AG09319 (cell line): ENCODE measurements around the gene DOCK1.
A peak's percentile ranks its signal among the peaks of the same experiment; 100 is the strongest.

Source experiments
- DNase-seq: peaks from one replicate; pipeline ENCODE4 v3.0.0-alpha.2; 2010; ENCODE audit warnings: low read depth; ENCODE audit errors: extremely low read depth
- CTCF ChIP-seq: IDR thresholded peaks from 2 replicates; pipeline ENCODE4 v1.5.1; 2011; ENCODE audit warnings: low read depth, mild to moderate bottlenecking, inconsistent platforms, low read length, moderate library complexity

Gene DOCK1

GRCh38 chr10:127407551-127407950 lies 502.3 kb downstream of the DOCK1 start:
- no peak for TF ChIP-seq CTCF
- no peak for DNase-seq

GRCh38 chr10:127408112-127408710 lies 503.0 kb downstream of the DOCK1 start:
- TF ChIP-seq CTCF, result no peak
- no peak for DNase-seq

- TF ChIP-seq CTCF, result no peak
- peak; percentile 54 for DNase-seq
Measured at GRCh38 chr10:127408733-127409132, 503.5 kb downstream of the DOCK1 start.

- DNase-seq, result no peak
- TF ChIP-seq CTCF, result no peak
Measured at GRCh38 chr10:127410030-127410429, 504.8 kb downstream of the DOCK1 start.

GRCh38 chr10:127411062-127411461 lies 505.8 kb downstream of the DOCK1 start:
- DNase-seq, result no peak
- TF ChIP-seq CTCF, result no peak

GRCh38 chr10:127413326-127413725 lies 508.1 kb downstream of the DOCK1 start:
- TF ChIP-seq CTCF, result no peak
- DNase-seq, result no peak

- no peak for TF ChIP-seq CTCF
- DNase-seq, result no peak
Measured at GRCh38 chr10:127414024-127414423, 508.8 kb downstream of the DOCK1 start.
